ENCODE measurements around the gene GRK3.

DNA sequence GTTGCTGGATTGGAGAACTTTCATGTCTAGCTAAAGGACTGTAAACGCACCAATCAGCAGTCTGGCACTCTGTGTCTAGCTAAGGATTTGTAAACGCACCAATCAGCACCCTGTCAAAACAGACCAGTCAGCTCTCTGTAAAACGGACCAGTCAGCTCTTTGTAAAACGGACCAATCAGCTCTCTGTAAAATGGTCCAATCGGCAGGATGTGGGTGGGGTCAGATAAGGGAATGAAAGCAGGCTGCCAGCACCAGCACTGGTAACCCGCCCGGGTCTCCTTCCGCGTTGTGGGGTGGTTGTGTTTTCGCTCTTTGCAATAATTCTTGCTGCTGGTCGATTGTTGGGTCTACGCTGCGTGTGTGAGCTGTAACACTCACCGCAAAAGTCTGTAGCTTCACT lies 188.8 kb downstream of the GRK3 start:
- TF ChIP-seq CTCF (conservative IDR thresholded peaks at IDR 0.05 in 1 of 2, IDR thresholded peaks at IDR 0.05 in 1 of 2; ENCODE audit: extremely low read depth in 1 of 2, insufficient read depth in 1 of 2, low read depth in 1 of 2, low read length in 2 of 2): no peak
- no peak for TF ChIP-seq EZH2 (IDR thresholded peaks at IDR 0.05; ENCODE audit: borderline replicate concordance, low read length)

All from mammary epithelial cell (primary cell).